Kidney epithelial cell (primary cell): ENCODE data around the gene BATF. TPM values are rescaled to one million over a fixed set of nuclear protein-coding genes. Genes with fewer than 3 reads are reported as not detected.

Source experiments
- DNase-seq: peaks from one replicate; pipeline ENCODE4 v3.0.0-alpha.2; 2010; ENCODE audit warnings: low read depth
- H3K27me3 ChIP-seq: 2 replicates; pipeline ENCODE4 v1.6.0; 2011; ENCODE audit warnings: low read length; ENCODE audit not compliant: control insufficient read depth, insufficient read depth
- H3K36me3 ChIP-seq: 2 replicates; pipeline ENCODE4 v1.5.1; 2011; ENCODE audit warnings: low read length; ENCODE audit not compliant: control insufficient read depth, insufficient read depth
- H3K4me3 ChIP-seq: 2 replicates; pipeline ENCODE4 v1.5.1; 2011; ENCODE audit warnings: low read depth, mild to moderate bottlenecking, control low read depth, low read length
- total RNA-seq: library from RNA; depleted of rRNA; stranded (reverse); fragments of >200 nt; gene quantifications from 2 replicates; pipeline ENCODE4 v1.2.3, GENCODE V29; 2015
- TF ChIP-seq, protein P1 (sequence below): IDR thresholded peaks from 2 replicates; pipeline ENCODE4 v1.5.1; 2011; ENCODE audit warnings: mild to moderate bottlenecking, moderate library complexity, low read length, control low read depth, inconsistent platforms; ENCODE audit not compliant: insufficient read depth, poor library complexity, severe bottlenecking

The BATF gene
- total RNA-seq, 1 donor from 2014 or later = not detected

DNA sequence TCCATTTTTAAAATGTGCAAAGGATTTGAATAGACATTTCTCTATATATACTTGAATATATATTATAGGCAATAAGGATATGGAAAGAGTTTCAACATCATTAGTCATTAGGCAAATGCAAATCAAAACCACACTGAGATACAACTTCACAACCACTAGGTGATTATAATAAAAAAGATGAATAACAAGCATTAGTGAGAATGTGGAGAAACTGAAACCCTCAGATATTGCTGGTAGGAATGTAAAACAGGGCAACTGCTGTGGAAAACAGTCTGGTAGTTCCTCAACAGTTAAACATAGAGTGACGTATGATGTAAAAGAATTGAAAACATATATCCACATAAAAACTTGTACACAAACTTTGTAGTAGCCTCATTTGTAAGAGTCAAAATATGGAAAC is 11.7 kb upstream of the BATF start:
- no peak overlapping the region for H3K4me3 ChIP-seq
- H3K36me3 ChIP-seq = no peaks in the 10 kb centered on the region
- DNase-seq = no peak
- TF ChIP-seq, protein P1, sequence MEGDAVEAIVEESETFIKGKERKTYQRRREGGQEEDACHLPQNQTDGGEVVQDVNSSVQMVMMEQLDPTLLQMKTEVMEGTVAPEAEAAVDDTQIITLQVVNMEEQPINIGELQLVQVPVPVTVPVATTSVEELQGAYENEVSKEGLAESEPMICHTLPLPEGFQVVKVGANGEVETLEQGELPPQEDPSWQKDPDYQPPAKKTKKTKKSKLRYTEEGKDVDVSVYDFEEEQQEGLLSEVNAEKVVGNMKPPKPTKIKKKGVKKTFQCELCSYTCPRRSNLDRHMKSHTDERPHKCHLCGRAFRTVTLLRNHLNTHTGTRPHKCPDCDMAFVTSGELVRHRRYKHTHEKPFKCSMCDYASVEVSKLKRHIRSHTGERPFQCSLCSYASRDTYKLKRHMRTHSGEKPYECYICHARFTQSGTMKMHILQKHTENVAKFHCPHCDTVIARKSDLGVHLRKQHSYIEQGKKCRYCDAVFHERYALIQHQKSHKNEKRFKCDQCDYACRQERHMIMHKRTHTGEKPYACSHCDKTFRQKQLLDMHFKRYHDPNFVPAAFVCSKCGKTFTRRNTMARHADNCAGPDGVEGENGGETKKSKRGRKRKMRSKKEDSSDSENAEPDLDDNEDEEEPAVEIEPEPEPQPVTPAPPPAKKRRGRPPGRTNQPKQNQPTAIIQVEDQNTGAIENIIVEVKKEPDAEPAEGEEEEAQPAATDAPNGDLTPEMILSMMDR = no peak
- H3K27me3 ChIP-seq = no peaks in the 10 kb centered on the region

DNA sequence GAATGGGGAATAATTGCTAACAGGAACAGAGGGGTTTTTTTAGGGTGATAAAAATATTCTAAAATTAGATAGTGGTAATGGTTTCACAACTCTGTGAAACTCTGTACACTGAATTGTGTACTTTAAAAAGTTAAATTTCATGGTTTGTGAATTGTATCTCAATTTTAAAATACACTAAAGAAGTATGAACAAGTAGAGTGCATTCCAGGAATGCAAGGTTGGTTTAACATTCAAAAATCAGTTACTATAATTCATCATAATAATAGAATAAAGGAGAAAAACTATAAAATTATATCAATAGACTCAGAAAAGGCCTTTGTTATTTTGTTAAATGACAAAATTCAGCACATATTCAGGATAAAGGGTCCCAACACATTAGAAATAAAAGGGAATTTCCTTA is 11.1 kb upstream of the BATF start:
- TF ChIP-seq, protein P1 = no peak
- peaks cover 2% of the 10 kb centered on the region for H3K27me3 ChIP-seq
- no peak overlapping the region for H3K4me3 ChIP-seq
- H3K36me3 ChIP-seq = no peaks in the 10 kb centered on the region
- no peak for DNase-seq

DNA sequence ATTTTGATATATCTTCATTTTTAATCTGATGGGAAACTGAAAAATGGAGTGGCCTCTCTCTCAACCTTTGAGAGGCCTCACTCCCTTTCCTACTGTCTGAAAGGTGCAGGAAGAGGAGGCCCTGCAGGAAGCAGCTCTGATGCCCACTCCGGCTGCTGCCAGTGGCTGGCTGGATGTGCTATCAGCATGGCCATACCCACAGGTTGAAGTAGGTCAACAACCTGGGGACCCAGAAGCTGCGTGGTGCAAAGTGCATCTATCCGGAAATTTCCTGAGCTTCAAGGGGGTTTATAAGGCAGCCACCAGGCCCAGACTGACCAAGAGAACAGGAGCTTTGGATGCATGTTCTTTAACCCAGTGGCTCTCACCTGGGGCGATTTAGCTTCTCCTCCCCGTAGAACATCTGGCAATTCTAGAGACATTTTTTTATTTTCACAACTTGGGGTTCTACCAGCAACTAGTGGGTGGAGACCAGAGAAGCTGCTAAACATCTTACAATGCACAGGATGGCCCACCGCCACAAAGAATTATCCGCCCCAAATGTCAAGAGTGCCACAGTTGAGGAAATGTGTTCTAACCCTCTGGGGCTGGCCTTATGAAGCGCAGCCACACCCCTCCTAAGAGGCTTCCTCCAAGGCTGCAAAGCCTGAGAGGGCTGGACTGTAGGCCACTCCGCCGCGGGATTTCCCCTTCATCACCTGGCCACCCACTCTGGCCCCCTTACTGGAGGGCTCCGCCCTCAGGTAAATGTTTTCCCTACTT is 8.2 kb upstream of the BATF start:
- Histone ChIP-seq H3K27me3 (peaks cover 2% of the 10 kb centered on the region), H3K4me3 (no peak overlapping the region), H3K36me3 (no peaks in the 10 kb centered on the region)
- no peak for DNase-seq
- TF ChIP-seq, protein P1 = no peak

DNA sequence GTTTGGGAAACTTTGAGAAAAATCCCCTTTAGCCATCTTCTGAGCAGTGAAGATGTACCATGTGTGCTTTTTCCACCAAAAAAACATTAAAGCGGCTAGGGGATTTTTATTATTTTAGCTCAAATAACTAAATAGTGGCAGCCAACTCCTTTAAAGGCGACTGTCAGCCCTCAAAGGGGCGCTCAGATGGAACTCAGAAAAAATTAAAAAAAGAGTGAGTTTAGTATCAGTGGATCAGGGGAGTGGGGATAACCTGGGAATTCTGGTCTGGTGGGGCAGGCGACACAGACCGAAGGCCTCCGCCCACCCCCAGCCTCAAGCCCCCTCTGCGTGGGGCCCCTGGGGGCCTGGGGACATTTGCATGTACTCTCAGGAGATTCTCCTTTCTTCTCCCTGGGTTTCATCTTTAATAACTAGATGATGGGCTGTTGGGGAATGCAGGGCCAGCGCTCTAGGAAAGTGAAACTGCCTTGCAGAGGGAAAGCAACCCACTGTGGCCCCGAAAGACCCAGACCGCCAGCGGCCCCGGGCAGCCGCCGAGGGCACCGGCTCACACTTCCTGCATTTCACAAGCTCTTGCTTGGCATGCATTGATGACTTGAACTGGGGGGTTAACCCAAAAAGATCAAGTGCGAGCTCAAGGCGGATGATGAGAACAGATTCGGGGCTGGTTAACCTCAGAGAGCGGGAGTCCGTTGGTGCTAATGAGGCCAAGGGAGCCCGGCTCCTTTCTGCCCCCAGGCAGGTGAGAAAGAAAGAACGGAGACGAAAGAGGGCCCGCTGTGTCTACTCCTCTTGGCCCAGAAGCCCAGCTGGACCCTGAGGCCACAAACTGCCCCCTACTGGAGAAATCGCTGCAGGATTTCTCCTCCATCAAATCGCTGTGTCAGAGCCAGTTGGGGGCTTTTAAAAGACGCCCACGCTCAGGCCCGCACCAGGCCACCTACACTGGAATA is 7.3 kb upstream of the BATF start:
- H3K27me3 ChIP-seq = peaks cover 2% of the 10 kb centered on the region
- no peaks in the 10 kb centered on the region for H3K36me3 ChIP-seq
- no peak for DNase-seq
- TF ChIP-seq, protein P1 = no peak
- H3K4me3 ChIP-seq = no peak overlapping the region

DNA sequence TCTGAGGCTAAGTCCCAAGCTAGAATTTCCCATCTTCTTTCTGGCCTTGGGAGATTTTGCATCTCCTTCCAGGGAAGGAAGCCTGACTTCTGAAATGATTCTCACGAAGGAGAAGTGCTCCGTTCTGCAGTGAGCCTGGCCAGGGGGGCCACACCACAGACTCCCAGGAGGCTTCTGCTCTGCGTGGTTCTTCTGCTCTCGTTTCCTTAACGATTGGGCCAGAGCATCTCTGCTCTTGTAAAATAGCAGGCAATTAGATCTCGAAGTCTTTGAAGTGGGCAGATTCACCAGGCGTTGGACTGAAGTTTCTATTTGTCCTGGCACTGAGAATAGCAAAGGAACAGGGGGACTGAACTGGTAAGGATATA is 6.7 kb upstream of the BATF start:
- Histone ChIP-seq H3K36me3 (no peaks in the 10 kb centered on the region), H3K4me3 (no peak overlapping the region), H3K27me3 (peaks cover 2% of the 10 kb centered on the region)
- TF ChIP-seq, protein P1 = no peak
- no peak for DNase-seq
